Suprapubic skin (tissue), 3 donors: ENCODE measurements around the gene TRPC4.
"Not testable (repeated sequence)": the region's sequence is repeated elsewhere in the genome, so short reads cannot be mapped to it uniquely, and the experiment has no call there.

ENCODE experiments used
- CTCF ChIP-seq, 2 donors: fragments of 200-600 bp in 1 of 2; fragments of 450-650 bp in 1 of 2; sonication (generic) in 1 of 2; IDR thresholded peaks; one replicate each; pipeline ENCODE4 v1.5.1; 2016 to 2019; ENCODE audit warnings: antibody characterized with exemption in 2 of 2, mild to moderate bottlenecking in 1 of 2, moderate library complexity in 1 of 2
- POLR2A ChIP-seq, 2 donors: fragments of 450-650 bp; IDR thresholded peaks; one replicate each; pipeline ENCODE4 v1.6.1; 2017; ENCODE audit warnings: antibody characterized with exemption in 2 of 2, mild to moderate bottlenecking in 2 of 2, moderate library complexity in 2 of 2

- not testable (repeated sequence) for TF ChIP-seq CTCF, POLR2A (IDR thresholded peaks at IDR 0.05)
Observed at GRCh38 chr13:37589381-37589780, 280.2 kb downstream of the TRPC4 start.
